HEK293 (cell line): ENCODE measurements around the gene ESR2.
A peak's percentile ranks its signal among the peaks of the same experiment; 100 is the strongest.
"Not testable (repeated sequence)": the region's sequence is repeated elsewhere in the genome, so short reads cannot be mapped to it uniquely, and the experiment has no call there.

Source experiments
- CTCF ChIA-PET: fragments of 350-600 bp; formaldehyde crosslinking; extraction: SDS; loops from one replicate; lab custom pipeline; 2021; ENCODE audit warnings: antibody characterized with exemption; lab: Yijun Ruan, JAX
- POLR2A ChIA-PET: fragments of 300-600 bp; formaldehyde crosslinking; extraction: SDS; loops from one replicate; lab custom pipeline; 2020; ENCODE audit warnings: antibody characterized with exemption, inconsistent platforms; lab: Yijun Ruan, JAX
- H3K27ac ChIP-seq: fragments of 200-500 bp; sonication (Bioruptor generic); 2 replicates; pipeline ENCODE4 v1.5.1; 2014; ENCODE audit warnings: low read depth, low read length, control low read depth, inconsistent platforms; ENCODE audit errors: extremely low read depth
- H3K36me3 ChIP-seq, 2 experiments: fragments of 200-500 bp in 1 of 2; sonication (Bioruptor generic) in 1 of 2; 1 replicate in 1 of 2; 2 replicates in 1 of 2; pipeline ENCODE4 v1.5.1; 2014 to 2017; ENCODE audit warnings: inconsistent platforms in 2 of 2, low read length in 2 of 2; ENCODE audit not compliant: control insufficient read depth in 2 of 2, insufficient read depth in 1 of 2
- H3K4me1 ChIP-seq: fragments of 200-500 bp; sonication (Bioruptor generic); 2 replicates; pipeline ENCODE4 v1.5.1; 2014; ENCODE audit warnings: mild to moderate bottlenecking, low read length, inconsistent platforms; ENCODE audit not compliant: control insufficient read depth, insufficient read depth
- H3K4me3 ChIP-seq: 2 replicates; pipeline ENCODE4 v1.5.1; 2011; ENCODE audit warnings: low read depth, mild to moderate bottlenecking, control low read depth, low read length, moderate library complexity
- H3K9me3 ChIP-seq: fragments of 200-500 bp; sonication (Bioruptor generic); 2 replicates; pipeline ENCODE4 v1.5.1; 2014; ENCODE audit warnings: low read depth, low read length, inconsistent platforms; ENCODE audit not compliant: control insufficient read depth, insufficient read depth
- BCL11A ChIP-seq: fragments of 450-650 bp; formaldehyde crosslinking; IDR thresholded peaks from 2 replicates; pipeline ENCODE4 v1.5.1; 2016; ENCODE audit warnings: low read depth, missing biosample characterization, missing genetic modification characterization
- EGR2 ChIP-seq: fragments of 450-650 bp; formaldehyde crosslinking; IDR thresholded peaks from 2 replicates; pipeline ENCODE4 v1.5.1; 2016; ENCODE audit warnings: low read depth, missing biosample characterization, missing genetic modification characterization
- KLF10 ChIP-seq: fragments of 450-650 bp; IDR thresholded peaks from 2 replicates; pipeline ENCODE4 v1.5.1; 2018; ENCODE audit warnings: missing biosample characterization, mild to moderate bottlenecking, missing genetic modification characterization
- SP7 ChIP-seq: fragments of 450-650 bp; formaldehyde crosslinking; IDR thresholded peaks from 2 replicates; pipeline ENCODE4 v1.5.1; 2016; ENCODE audit warnings: missing biosample characterization, missing genetic modification characterization
- YY1 ChIP-seq: fragments of 450-650 bp; formaldehyde crosslinking; IDR thresholded peaks from 2 replicates; pipeline ENCODE4 v1.5.1; 2018; ENCODE audit warnings: missing biosample characterization, missing genetic modification characterization
- ZNF19 ChIP-seq: fragments of 450-650 bp; formaldehyde crosslinking; IDR thresholded peaks from 2 replicates; pipeline ENCODE4; 2016; ENCODE audit warnings: missing biosample characterization, missing genetic modification characterization, low read depth
- ZNF350 ChIP-seq: fragments of 450-650 bp; formaldehyde crosslinking; IDR thresholded peaks from 2 replicates; pipeline ENCODE4 v1.5.0; 2017; ENCODE audit warnings: missing biosample characterization, mild to moderate bottlenecking, missing genetic modification characterization
- ZNF48 ChIP-seq: fragments of 450-650 bp; formaldehyde crosslinking; IDR thresholded peaks from 2 replicates; pipeline ENCODE4 v1.5.1; 2016; ENCODE audit warnings: missing biosample characterization, missing genetic modification characterization
- ZNF629 ChIP-seq: fragments of 450-650 bp; formaldehyde crosslinking; IDR thresholded peaks from 2 replicates; pipeline ENCODE4 v1.5.1; 2017; ENCODE audit warnings: missing biosample characterization, missing genetic modification characterization
- TF ChIP-seq, protein P1 (sequence below): fragments of 450-650 bp; formaldehyde crosslinking; IDR thresholded peaks from 2 replicates; pipeline ENCODE4 v1.5.1; 2016; ENCODE audit warnings: missing biosample characterization, missing genetic modification characterization
- TF ChIP-seq, protein P2 (sequence below): fragments of 450-650 bp; formaldehyde crosslinking; IDR thresholded peaks from 2 replicates; pipeline ENCODE4 v1.5.1; 2017; ENCODE audit warnings: missing biosample characterization, mild to moderate bottlenecking, missing genetic modification characterization, moderate library complexity
- TF ChIP-seq, protein P3 (sequence below): fragments of 450-650 bp; formaldehyde crosslinking; IDR thresholded peaks from 2 replicates; pipeline ENCODE4 v1.5.1; 2016; ENCODE audit warnings: missing biosample characterization, missing genetic modification characterization
- TF ChIP-seq, protein P4 (sequence below): fragments of 450-650 bp; formaldehyde crosslinking; IDR thresholded peaks from 2 replicates; pipeline ENCODE4 v1.5.1; 2016; ENCODE audit warnings: missing biosample characterization, missing genetic modification characterization

The ESR2 gene

GRCh38 chr14:64045091-64045490, 249.1 kb downstream of the ESR2 start (continued):
- TF ChIP-seq, protein P1, sequence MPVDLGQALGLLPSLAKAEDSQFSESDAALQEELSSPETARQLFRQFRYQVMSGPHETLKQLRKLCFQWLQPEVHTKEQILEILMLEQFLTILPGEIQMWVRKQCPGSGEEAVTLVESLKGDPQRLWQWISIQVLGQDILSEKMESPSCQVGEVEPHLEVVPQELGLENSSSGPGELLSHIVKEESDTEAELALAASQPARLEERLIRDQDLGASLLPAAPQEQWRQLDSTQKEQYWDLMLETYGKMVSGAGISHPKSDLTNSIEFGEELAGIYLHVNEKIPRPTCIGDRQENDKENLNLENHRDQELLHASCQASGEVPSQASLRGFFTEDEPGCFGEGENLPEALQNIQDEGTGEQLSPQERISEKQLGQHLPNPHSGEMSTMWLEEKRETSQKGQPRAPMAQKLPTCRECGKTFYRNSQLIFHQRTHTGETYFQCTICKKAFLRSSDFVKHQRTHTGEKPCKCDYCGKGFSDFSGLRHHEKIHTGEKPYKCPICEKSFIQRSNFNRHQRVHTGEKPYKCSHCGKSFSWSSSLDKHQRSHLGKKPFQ (tag by site-specific recombination) = no peak
- TF ChIP-seq ZNF629 (tag by site-specific recombination) = no peak
- TF ChIP-seq ZNF350 (tag by site-specific recombination) = no peak
- no peak for TF ChIP-seq ZNF19
- no peak for TF ChIP-seq KLF10 (tag by site-specific recombination)
- TF ChIP-seq SP7 (tag by site-specific recombination) = no peak
- TF ChIP-seq BCL11A (tag by site-specific recombination) = no peak
- no peak for TF ChIP-seq EGR2 (tag by site-specific recombination)
- TF ChIP-seq, protein P2, sequence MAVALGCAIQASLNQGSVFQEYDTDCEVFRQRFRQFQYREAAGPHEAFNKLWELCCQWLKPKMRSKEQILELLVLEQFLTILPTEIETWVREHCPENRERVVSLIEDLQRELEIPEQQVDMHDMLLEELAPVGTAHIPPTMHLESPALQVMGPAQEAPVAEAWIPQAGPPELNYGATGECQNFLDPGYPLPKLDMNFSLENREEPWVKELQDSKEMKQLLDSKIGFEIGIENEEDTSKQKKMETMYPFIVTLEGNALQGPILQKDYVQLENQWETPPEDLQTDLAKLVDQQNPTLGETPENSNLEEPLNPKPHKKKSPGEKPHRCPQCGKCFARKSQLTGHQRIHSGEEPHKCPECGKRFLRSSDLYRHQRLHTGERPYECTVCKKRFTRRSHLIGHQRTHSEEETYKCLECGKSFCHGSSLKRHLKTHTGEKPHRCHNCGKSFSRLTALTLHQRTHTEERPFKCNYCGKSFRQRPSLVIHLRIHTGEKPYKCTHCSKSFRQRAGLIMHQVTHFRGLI (tag by site-specific recombination) = no peak
- TF ChIP-seq, protein P3, sequence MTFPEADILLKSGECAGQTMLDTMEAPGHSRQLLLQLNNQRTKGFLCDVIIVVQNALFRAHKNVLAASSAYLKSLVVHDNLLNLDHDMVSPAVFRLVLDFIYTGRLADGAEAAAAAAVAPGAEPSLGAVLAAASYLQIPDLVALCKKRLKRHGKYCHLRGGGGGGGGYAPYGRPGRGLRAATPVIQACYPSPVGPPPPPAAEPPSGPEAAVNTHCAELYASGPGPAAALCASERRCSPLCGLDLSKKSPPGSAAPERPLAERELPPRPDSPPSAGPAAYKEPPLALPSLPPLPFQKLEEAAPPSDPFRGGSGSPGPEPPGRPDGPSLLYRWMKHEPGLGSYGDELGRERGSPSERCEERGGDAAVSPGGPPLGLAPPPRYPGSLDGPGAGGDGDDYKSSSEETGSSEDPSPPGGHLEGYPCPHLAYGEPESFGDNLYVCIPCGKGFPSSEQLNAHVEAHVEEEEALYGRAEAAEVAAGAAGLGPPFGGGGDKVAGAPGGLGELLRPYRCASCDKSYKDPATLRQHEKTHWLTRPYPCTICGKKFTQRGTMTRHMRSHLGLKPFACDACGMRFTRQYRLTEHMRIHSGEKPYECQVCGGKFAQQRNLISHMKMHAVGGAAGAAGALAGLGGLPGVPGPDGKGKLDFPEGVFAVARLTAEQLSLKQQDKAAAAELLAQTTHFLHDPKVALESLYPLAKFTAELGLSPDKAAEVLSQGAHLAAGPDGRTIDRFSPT = no peak
- no peak for TF ChIP-seq ZNF48 (tag by site-specific recombination)

- H3K27ac ChIP-seq, H3K4me1 ChIP-seq, H3K4me3 ChIP-seq, CTCF ChIA-PET, H3K9me3 ChIP-seq, H3K36me3 ChIP-seq, POLR2A ChIA-PET: not testable (repeated sequence)
Measured at GRCh38 chr14:64043296-64043695, 250.9 kb downstream of the ESR2 start.

- H3K4me3 ChIP-seq = no peak overlapping the region
- POLR2A ChIA-PET = no interaction called here
- no peak overlapping the region for H3K27ac ChIP-seq
- CTCF ChIA-PET = interaction anchor here (0.7 kb wide), 1 partner anchor 12 kb away, joined by 3 read pairs; no protein-coding TSS in a partner anchor
- no peaks in the 10 kb centered on the region for H3K36me3 ChIP-seq
- H3K4me1 ChIP-seq = no peaks in the 10 kb centered on the region; the same call in 1 of the 2 replicates
- no peaks in the 10 kb centered on the region for H3K9me3 ChIP-seq
- TF ChIP-seq, protein P4, sequence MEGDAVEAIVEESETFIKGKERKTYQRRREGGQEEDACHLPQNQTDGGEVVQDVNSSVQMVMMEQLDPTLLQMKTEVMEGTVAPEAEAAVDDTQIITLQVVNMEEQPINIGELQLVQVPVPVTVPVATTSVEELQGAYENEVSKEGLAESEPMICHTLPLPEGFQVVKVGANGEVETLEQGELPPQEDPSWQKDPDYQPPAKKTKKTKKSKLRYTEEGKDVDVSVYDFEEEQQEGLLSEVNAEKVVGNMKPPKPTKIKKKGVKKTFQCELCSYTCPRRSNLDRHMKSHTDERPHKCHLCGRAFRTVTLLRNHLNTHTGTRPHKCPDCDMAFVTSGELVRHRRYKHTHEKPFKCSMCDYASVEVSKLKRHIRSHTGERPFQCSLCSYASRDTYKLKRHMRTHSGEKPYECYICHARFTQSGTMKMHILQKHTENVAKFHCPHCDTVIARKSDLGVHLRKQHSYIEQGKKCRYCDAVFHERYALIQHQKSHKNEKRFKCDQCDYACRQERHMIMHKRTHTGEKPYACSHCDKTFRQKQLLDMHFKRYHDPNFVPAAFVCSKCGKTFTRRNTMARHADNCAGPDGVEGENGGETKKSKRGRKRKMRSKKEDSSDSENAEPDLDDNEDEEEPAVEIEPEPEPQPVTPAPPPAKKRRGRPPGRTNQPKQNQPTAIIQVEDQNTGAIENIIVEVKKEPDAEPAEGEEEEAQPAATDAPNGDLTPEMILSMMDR (tag by site-specific recombination) = 0 out of 2 replicates have a peak, but pooled peaks have one; percentile 10
- TF ChIP-seq YY1 (tag by site-specific recombination) = no peak
Measured at GRCh38 chr14:64040044-64040443, 254.1 kb downstream of the ESR2 start.
